IMR-90 (cell line): Measurements from ENCODE around the gene PKD2L1. TPM values are rescaled to one million over a fixed set of nuclear protein-coding genes. Genes with fewer than 3 reads are reported as not detected.

ENCODE experiments used
- ATAC-seq: fragments of 200-7000 bp; cut with Tn5 transposase; 2 replicates; pipeline ENCODE4 v1.9.1; 2020; ENCODE audit warnings: low read depth, mild to moderate bottlenecking, moderate library complexity
- BruUV-seq: library from RNA; stranded (reverse); fragments of 400-500 nt; replicated peaks from 2 replicates; lab custom pipeline; 2021; lab: Mats Ljungman, UMichigan
- CTCF ChIA-PET: fragments of 300-600 bp; formaldehyde crosslinking; extraction: SDS; loops from one replicate; lab custom pipeline; 2021; ENCODE audit warnings: antibody characterized with exemption; lab: Yijun Ruan, JAX
- POLR2A ChIA-PET: fragments of 300-600 bp; sonication (Branson Sonifier 250); formaldehyde crosslinking; loops from one replicate; lab custom pipeline; 2022; ENCODE audit warnings: antibody characterized with exemption; ENCODE audit not compliant: unreplicated experiment; lab: Charles Lee
- DNase-seq: peaks from one replicate; pipeline ENCODE4 v3.0.0; 2013
- H2AFZ ChIP-seq: replicated peaks from 2 replicates; pipeline ENCODE3; 2013; ENCODE audit warnings: low read length, mild to moderate bottlenecking; ENCODE audit not compliant: poor library complexity
- H2AK5ac ChIP-seq: 2 replicates; pipeline ENCODE4 v1.6.1; 2013; ENCODE audit warnings: low read depth, low read length, inconsistent platforms
- H2AK9ac ChIP-seq: replicated peaks from 2 replicates; pipeline ENCODE3; 2013; ENCODE audit warnings: mild to moderate bottlenecking, low read depth, low read length, moderate library complexity; ENCODE audit not compliant: poor library complexity
- H2BK120ac ChIP-seq: 2 replicates; pipeline ENCODE4 v1.6.1; 2013; ENCODE audit warnings: low read depth, low read length, inconsistent platforms
- H2BK15ac ChIP-seq: 3 replicates; pipeline ENCODE4 v1.6.1; 2013; ENCODE audit warnings: low read depth, low read length, inconsistent platforms
- H2BK20ac ChIP-seq: 2 replicates; pipeline ENCODE4 v1.6.1; 2013; ENCODE audit warnings: low read depth, mild to moderate bottlenecking, inconsistent platforms, low read length, moderate library complexity
- H2BK5ac ChIP-seq: 2 replicates; pipeline ENCODE4 v1.6.1; 2013; ENCODE audit warnings: mild to moderate bottlenecking, low read depth, low read length, inconsistent platforms; ENCODE audit not compliant: poor library complexity, severe bottlenecking
- H3K14ac ChIP-seq: replicated peaks from 2 replicates; pipeline ENCODE4 v1.6.1; 2013; ENCODE audit warnings: low read depth, low read length, inconsistent platforms
- H3K18ac ChIP-seq: 2 replicates; pipeline ENCODE4 v1.6.1; 2013; ENCODE audit warnings: low read depth, low read length, control low read depth
- H3K23ac ChIP-seq: 2 replicates; pipeline ENCODE4 v1.6.1; 2013; ENCODE audit warnings: low read depth, low read length, inconsistent platforms
- H3K27ac ChIP-seq: 2 replicates; pipeline ENCODE4 v1.5.1; 2013; ENCODE audit warnings: mild to moderate bottlenecking, control low read depth, low read length; ENCODE audit not compliant: insufficient read depth
- H3K27me3 ChIP-seq: 2 replicates; pipeline ENCODE4 v1.6.1; 2013; ENCODE audit warnings: low read length; ENCODE audit not compliant: control insufficient read depth, insufficient read depth
- H3K36me3 ChIP-seq: 2 replicates; pipeline ENCODE4 v1.6.1; 2013; ENCODE audit warnings: low read length, mixed read lengths; ENCODE audit not compliant: control insufficient read depth, insufficient read depth
- H3K4ac ChIP-seq: 2 replicates; pipeline ENCODE4 v1.6.1; 2013; ENCODE audit warnings: low read depth, low read length, inconsistent platforms
- H3K4me1 ChIP-seq: 2 replicates; pipeline ENCODE4 v1.6.1; 2013; ENCODE audit warnings: low read length, mixed read lengths; ENCODE audit not compliant: control insufficient read depth, insufficient read depth
- H3K4me2 ChIP-seq: 2 replicates; pipeline ENCODE4 v1.6.1; 2013; ENCODE audit warnings: low read depth, mild to moderate bottlenecking, control low read depth, low read length, moderate library complexity
- H3K4me3 ChIP-seq: 2 replicates; pipeline ENCODE4 v1.5.1; 2013; ENCODE audit warnings: low read depth, mild to moderate bottlenecking, control low read depth, low read length, moderate library complexity; ENCODE audit not compliant: insufficient read depth
- H3K56ac ChIP-seq: 2 replicates; pipeline ENCODE4 v1.6.1; 2013; ENCODE audit warnings: low read length, inconsistent platforms; ENCODE audit not compliant: insufficient read depth; ENCODE audit errors: extremely low read depth
- H3K79me1 ChIP-seq, 2 experiments: 2 replicates each; pipeline ENCODE4 v1.6.1; 2013; ENCODE audit warnings: low read length in 2 of 2, inconsistent platforms in 1 of 2, low read depth in 1 of 2
- H3K9ac ChIP-seq: 2 replicates; pipeline ENCODE4 v1.6.1; 2013; ENCODE audit warnings: low read depth, low read length, control low read depth
- H3K9me1 ChIP-seq: 2 replicates; pipeline ENCODE4 v1.6.1; 2013; ENCODE audit warnings: low read length, inconsistent platforms; ENCODE audit not compliant: insufficient read depth
- H3K9me3 ChIP-seq: 2 replicates; pipeline ENCODE4 v1.6.1; 2013; ENCODE audit warnings: low read length; ENCODE audit not compliant: control insufficient read depth, insufficient read depth
- H4K20me1 ChIP-seq: 2 replicates; pipeline ENCODE4 v1.6.1; 2013; ENCODE audit warnings: low read length, inconsistent platforms; ENCODE audit not compliant: insufficient read depth
- H4K5ac ChIP-seq: 2 replicates; pipeline ENCODE4 v1.6.1; 2013; ENCODE audit warnings: mild to moderate bottlenecking, low read depth, low read length, control low read depth
- H4K8ac ChIP-seq, 2 experiments: 2 replicates each; pipeline ENCODE4 v1.6.1; 2013; ENCODE audit warnings: low read depth in 2 of 2, low read length in 2 of 2, control low read depth in 1 of 2, inconsistent platforms in 1 of 2
- H4K91ac ChIP-seq: 2 replicates; pipeline ENCODE4 v1.6.1; 2013; ENCODE audit warnings: low read depth, low read length, inconsistent platforms; ENCODE audit not compliant: insufficient read depth
- ELK1 ChIP-seq: fragments of 150-350 bp; IDR thresholded peaks from 2 replicates; pipeline ENCODE4 v1.6.1; 2016; ENCODE audit warnings: low read depth, mild to moderate bottlenecking, low read length, moderate library complexity, borderline replicate concordance
- FOS ChIP-seq: fragments of 150-350 bp; IDR thresholded peaks from 2 replicates; pipeline ENCODE4 v1.6.1; 2016; ENCODE audit warnings: low read depth, low read length
- WGBS, 2 experiments: methylation state at CpG; one replicate each; pipeline versions ENCODE4 v1.1.5 to v1.1.7; 2013; ENCODE audit warnings: missing lambda C conversion rate in 2 of 2; ENCODE audit not compliant: insufficient read length in 1 of 2; ENCODE audit errors: extremely low coverage in 2 of 2; 5-methylcytosine and 5-hydroxymethylcytosine counted together
- dilution Hi-C: fragments of 300-500 bp; cut with HindIII; formaldehyde crosslinking; loops from one replicate; pipeline ENCODE4 v1.14.3; 2018; ENCODE audit warnings: low sequenced_read_pairs; ENCODE audit not compliant: unreplicated experiment
- in situ Hi-C: fragments of 300-500 bp; cut with MboI; formaldehyde crosslinking; loops from 3 replicates; pipeline ENCODE4 v1.14.3; 2019; ENCODE audit warnings: low sequenced_read_pairs, inconsistent platforms, mixed read lengths
- intact Hi-C: fragments of 100-400 bp; cut with micrococcal nuclease; formaldehyde crosslinking; loops from 2 replicates; pipeline ENCODE4 v1.10.0; 2022
- polyA plus RNA-seq, 3 experiments: library from polyadenylated mRNA; depleted of rRNA; stranded (reverse); fragments of >200 nt; gene quantifications; 2 replicates each; pipeline ENCODE4 v1.2.3, GENCODE V29; 2012; ENCODE audit warnings: low replicate concordance in 1 of 3
- total RNA-seq: library from RNA; depleted of rRNA; stranded (reverse); fragments of >200 nt; gene quantifications from 2 replicates; pipeline ENCODE4 v1.2.3, GENCODE V29; 2012

PKD2L1 gene
- total and polyA plus RNA-seq, 2 of the 4 experiments (the other 2 are of a cell fraction), result not detected

- Histone ChIP-seq H3K4me3 (no peak overlapping the region), H3K18ac (no peak overlapping the region), H3K4ac (no peak overlapping the region), H3K23ac (no peak overlapping the region), H4K20me1 (no peaks in the 10 kb centered on the region), H3K4me1 (no peaks in the 10 kb centered on the region), H3K9me1 (no peaks in the 10 kb centered on the region), H3K9me3 (no peaks in the 10 kb centered on the region), H3K56ac (no peak overlapping the region), H2AFZ (no peak overlapping the region), H3K27ac (no peak overlapping the region), H2BK120ac (no peak overlapping the region), H2BK5ac (no peak overlapping the region), H4K8ac (no peak overlapping the region), H2AK5ac (no peak overlapping the region), H2BK15ac (no peak overlapping the region), H4K91ac (no peak overlapping the region), H2AK9ac (no peak overlapping the region), H2BK20ac (no peak overlapping the region), H3K14ac (no peak overlapping the region), H3K79me1 (no peaks in the 10 kb centered on the region), H3K4me2 (no peak overlapping the region), H3K9ac (no peak overlapping the region), H3K36me3 (no peaks in the 10 kb centered on the region), H4K5ac (no peak overlapping the region), H3K27me3 (peaks cover 23% of the 10 kb centered on the region)
- ATAC-seq (no peak), DNase-seq (peak; percentile 70)
- BruUV-seq, result no TSS peak
- dilution Hi-C loops, result no loop called here
- intact Hi-C loops, result loop anchor here (10.0 kb wide), 1 partner anchor 197 kb away; no protein-coding TSS in a partner anchor
- TF ChIP-seq FOS (0 out of 2 replicates have a peak, but pooled peaks have one; percentile 4), ELK1 (no peak)
- in situ Hi-C loops, result loop anchor here (10.0 kb wide), 1 partner anchor 127 kb away; no protein-coding TSS in a partner anchor
- POLR2A ChIA-PET, result no interaction called here
- WGBS, 2 experiments, result no CpG with 5 or more reads among the region's 3 CpGs
- CTCF ChIA-PET, result no interaction called here
These were observed 22.3 kb downstream of the PKD2L1 start for GRCh38 chr10:100307684-100308083.
